Measurements from ENCODE around the gene FBXO11. TPM values are rescaled to one million over a fixed set of nuclear protein-coding genes. Genes with fewer than 3 reads are reported as not detected.

Gene FBXO11
- total RNA-seq, 6 experiments from 2014 or later, result 15.2 to 28.7 (median 24.0) TPM

DNA sequence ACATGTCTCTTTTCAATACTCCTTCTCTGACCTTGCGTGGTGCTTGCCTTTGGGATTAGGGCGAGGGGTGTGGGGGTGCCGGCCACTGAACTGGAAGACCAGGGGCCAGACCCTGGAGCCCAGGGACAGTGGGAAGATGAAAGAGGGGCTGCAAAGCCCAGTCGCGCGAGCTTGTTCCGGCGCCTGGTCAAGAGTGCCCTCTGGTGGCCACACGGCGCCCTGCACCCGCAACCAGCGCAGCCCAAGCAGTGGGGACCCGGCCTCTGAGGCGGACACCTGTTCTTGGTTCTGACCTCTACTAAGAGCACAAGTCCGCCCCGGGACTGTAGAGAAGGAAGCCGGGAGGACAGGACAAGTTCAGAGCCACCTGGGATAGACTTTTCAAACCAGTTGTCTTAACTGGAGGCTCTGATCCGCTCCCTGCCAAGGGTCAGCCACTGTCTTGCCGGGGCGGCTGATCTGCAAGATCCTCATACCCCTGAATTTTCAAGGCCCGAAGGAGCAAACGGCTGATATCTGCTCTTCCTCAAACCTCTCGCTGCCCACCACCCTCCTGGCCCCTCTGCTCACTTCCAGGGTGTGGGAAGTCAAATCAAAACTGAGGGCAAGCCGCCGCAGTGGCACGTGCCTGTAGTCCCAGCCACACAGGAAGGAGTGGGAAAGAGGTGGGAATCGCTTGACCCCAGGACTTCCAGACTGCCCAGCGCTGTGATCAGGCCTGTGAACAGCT lies 138.3 kb downstream of the FBXO11 start:
- DNase-seq (peak; percentile 72 to 80 (median 76)), ATAC-seq (peak; percentile 93 to 95 (median 94))
- no peak for TF ChIP-seq POLR2A (IDR thresholded peaks at IDR 0.05)
- TF ChIP-seq, protein P1, sequence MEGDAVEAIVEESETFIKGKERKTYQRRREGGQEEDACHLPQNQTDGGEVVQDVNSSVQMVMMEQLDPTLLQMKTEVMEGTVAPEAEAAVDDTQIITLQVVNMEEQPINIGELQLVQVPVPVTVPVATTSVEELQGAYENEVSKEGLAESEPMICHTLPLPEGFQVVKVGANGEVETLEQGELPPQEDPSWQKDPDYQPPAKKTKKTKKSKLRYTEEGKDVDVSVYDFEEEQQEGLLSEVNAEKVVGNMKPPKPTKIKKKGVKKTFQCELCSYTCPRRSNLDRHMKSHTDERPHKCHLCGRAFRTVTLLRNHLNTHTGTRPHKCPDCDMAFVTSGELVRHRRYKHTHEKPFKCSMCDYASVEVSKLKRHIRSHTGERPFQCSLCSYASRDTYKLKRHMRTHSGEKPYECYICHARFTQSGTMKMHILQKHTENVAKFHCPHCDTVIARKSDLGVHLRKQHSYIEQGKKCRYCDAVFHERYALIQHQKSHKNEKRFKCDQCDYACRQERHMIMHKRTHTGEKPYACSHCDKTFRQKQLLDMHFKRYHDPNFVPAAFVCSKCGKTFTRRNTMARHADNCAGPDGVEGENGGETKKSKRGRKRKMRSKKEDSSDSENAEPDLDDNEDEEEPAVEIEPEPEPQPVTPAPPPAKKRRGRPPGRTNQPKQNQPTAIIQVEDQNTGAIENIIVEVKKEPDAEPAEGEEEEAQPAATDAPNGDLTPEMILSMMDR (IDR thresholded peaks at IDR 0.05), result peak; percentile 94 to 99 (median 98)
- intact Hi-C loops (cut with DNase I), result loop anchor here in 1 of 2 donors (5.0 kb wide), 1 partner anchor 326 kb away; no protein-coding TSS in a partner anchor
- 34% methylated on average over 8 of the region's 28 CpGs for WGBS (ENCODE audit: insufficient coverage, low coverage, low lambda C conversion rate, missing lambda C conversion rate)
- Histone ChIP-seq H3K27me3 (no peaks in the 10 kb centered on the region), H3K4me3 (no peak overlapping the region), H3K4me1 (peaks cover 0 to 5% (median 0%) of the 10 kb centered on the region in 4 donors), H3K9me3 (no peaks in the 10 kb centered on the region), H3K27ac (no peak overlapping the region), H3K36me3 (no peaks in the 10 kb centered on the region)

DNA sequence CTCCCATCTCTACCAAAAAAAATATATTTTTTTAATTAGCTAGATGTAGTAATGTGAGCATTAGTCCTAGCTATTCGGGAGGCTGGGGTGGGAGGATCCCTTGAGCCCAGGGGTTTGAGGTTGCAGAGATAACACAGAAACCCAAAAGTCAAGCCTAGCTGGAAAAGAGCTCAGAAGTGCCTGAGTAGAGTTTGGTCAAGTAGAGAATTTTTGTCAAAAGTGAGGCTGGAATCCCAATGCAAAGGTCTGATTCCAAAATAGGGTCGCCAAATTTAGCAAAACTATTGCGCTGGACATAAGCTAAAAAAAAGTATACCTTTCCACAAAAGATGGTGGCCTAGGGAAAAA lies 138.8 kb downstream of the FBXO11 start:
- DNase-seq (no peak), ATAC-seq (peak; percentile 5 to 49 (median 9))
- TF ChIP-seq POLR2A (IDR thresholded peaks at IDR 0.05), result no peak
- TF ChIP-seq, protein P1 (IDR thresholded peaks at IDR 0.05), result no peak
- H3K36me3 ChIP-seq, result no peaks in the 10 kb centered on the region
- peaks cover 0 to 5% (median 0%) of the 10 kb centered on the region in 4 donors for H3K4me1 ChIP-seq
- H3K4me3 ChIP-seq, result no peak overlapping the region
- H3K9me3 ChIP-seq, result no peaks in the 10 kb centered on the region
- no peak overlapping the region for H3K27ac ChIP-seq
- H3K27me3 ChIP-seq, result no peaks in the 10 kb centered on the region
- intact Hi-C loops (cut with DNase I), result loop anchor here in 1 of 2 donors (5.0 kb wide), 1 partner anchor 325 kb away; no protein-coding TSS in a partner anchor
- WGBS (ENCODE audit: insufficient coverage, low coverage, low lambda C conversion rate, missing lambda C conversion rate), result 39% methylated on average over 3 of the region's 3 CpGs

DNA sequence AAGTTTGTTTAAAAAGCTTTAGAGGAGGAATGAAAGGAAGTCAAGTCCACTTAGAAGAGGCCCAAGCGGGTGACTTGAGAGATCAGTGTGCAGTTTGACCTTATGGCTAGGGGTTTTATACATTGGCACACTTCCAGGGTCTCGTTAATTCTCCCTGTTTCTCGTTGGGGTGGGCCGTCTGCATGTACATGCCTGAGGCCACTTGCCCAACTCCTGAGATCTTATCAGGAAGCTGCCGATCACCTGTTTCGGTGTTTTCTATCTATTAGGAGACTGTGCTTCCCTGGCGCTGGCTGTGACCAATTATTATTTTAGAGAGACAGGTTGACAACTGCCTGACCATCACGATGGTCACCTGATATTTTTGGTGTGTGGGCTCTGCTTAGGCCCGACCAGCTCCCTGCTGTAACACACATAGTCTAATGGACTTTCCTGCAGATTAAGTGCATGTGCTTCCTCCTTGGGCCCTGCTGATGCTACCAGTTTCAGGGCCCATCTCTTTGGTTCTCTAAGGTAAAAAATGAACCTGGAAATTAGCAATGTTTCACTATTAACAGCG lies 154.4 kb downstream of the FBXO11 start:
- 77% methylated on average over 7 of the region's 10 CpGs for WGBS (ENCODE audit: insufficient coverage, low coverage, low lambda C conversion rate, missing lambda C conversion rate)
- intact Hi-C loops (cut with DNase I), result no loop called here
- H3K27ac ChIP-seq, result no peak overlapping the region

DNA sequence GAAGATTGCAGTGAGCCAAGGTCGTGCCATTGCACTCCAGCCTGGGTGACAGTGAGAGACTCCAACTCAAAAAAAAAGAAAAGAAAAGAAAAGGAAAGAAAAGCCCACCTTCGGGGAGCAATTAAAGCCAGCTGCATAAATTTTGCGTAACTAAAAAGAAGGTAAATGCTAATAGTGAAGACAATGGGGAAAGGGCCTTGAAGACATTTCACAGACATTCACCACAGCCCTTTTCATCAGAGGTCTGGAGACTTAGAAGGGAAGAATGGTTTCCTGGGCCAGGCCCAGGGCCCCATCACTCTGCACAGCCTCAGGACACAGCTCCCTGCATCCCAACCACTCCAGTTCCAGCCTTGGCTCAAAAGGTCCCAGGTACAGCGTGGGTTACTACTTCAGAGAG lies 158.4 kb downstream of the FBXO11 start:
- H3K27ac ChIP-seq, result no peak overlapping the region
- no peak overlapping the region for H3K4me3 ChIP-seq
- intact Hi-C loops (cut with DNase I), result no loop called here
- TF ChIP-seq, protein P1 (IDR thresholded peaks at IDR 0.05), result no peak
- TF ChIP-seq POLR2A (IDR thresholded peaks at IDR 0.05), result no peak
- DNase-seq (no peak), ATAC-seq (no peak)
- H3K36me3 ChIP-seq, result no peaks in the 10 kb centered on the region
- H3K4me1 ChIP-seq, result no peaks in the 10 kb centered on the region
- no peaks in the 10 kb centered on the region for H3K9me3 ChIP-seq
- H3K27me3 ChIP-seq, result no peaks in the 10 kb centered on the region
- WGBS (ENCODE audit: insufficient coverage, low coverage, low lambda C conversion rate, missing lambda C conversion rate), result 85% methylated on average over 2 of the region's 4 CpGs

More for the DNA sequence above, 154.4 kb downstream of the FBXO11 start:
- Histone ChIP-seq H3K36me3 (no peaks in the 10 kb centered on the region), H3K4me1 (no peaks in the 10 kb centered on the region), H3K9me3 (no peaks in the 10 kb centered on the region), H3K27me3 (no peaks in the 10 kb centered on the region), H3K4me3 (no peak overlapping the region)
- TF ChIP-seq POLR2A (IDR thresholded peaks at IDR 0.05), result no peak
- TF ChIP-seq, protein P1 (IDR thresholded peaks at IDR 0.05), result no peak
- no peak for DNase-seq
- no peak for ATAC-seq
